LNCaP clone FGC (cell line): ENCODE data around the gene RAD51B.

Experiments used
- DNase-seq: peaks from one replicate; pipeline ENCODE4 v3.0.0-alpha.2; 2011; ENCODE audit warnings: low read depth
- H3K4me3 ChIP-seq: 2 replicates; pipeline ENCODE4 v1.5.1; 2011; ENCODE audit warnings: mild to moderate bottlenecking, low read depth, low read length, control low read depth
- TF ChIP-seq, protein P1 (sequence below): IDR thresholded peaks from 2 replicates; pipeline ENCODE4 v1.5.1; 2012; ENCODE audit warnings: mild to moderate bottlenecking; ENCODE audit not compliant: control insufficient read depth, insufficient read depth; ENCODE audit errors: extremely low read depth

Gene RAD51B

GRCh38 chr14:68519671-68520187 is 700.1 kb downstream of the RAD51B start:
- TF ChIP-seq, protein P1, sequence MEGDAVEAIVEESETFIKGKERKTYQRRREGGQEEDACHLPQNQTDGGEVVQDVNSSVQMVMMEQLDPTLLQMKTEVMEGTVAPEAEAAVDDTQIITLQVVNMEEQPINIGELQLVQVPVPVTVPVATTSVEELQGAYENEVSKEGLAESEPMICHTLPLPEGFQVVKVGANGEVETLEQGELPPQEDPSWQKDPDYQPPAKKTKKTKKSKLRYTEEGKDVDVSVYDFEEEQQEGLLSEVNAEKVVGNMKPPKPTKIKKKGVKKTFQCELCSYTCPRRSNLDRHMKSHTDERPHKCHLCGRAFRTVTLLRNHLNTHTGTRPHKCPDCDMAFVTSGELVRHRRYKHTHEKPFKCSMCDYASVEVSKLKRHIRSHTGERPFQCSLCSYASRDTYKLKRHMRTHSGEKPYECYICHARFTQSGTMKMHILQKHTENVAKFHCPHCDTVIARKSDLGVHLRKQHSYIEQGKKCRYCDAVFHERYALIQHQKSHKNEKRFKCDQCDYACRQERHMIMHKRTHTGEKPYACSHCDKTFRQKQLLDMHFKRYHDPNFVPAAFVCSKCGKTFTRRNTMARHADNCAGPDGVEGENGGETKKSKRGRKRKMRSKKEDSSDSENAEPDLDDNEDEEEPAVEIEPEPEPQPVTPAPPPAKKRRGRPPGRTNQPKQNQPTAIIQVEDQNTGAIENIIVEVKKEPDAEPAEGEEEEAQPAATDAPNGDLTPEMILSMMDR, result no peak
- H3K4me3 ChIP-seq, result no peak overlapping the region
- DNase-seq, result no peak

GRCh38 chr14:68520637-68521556 is 701.3 kb downstream of the RAD51B start:
- no peak for DNase-seq
- H3K4me3 ChIP-seq, result no peak overlapping the region
- TF ChIP-seq, protein P1, result no peak

DNA sequence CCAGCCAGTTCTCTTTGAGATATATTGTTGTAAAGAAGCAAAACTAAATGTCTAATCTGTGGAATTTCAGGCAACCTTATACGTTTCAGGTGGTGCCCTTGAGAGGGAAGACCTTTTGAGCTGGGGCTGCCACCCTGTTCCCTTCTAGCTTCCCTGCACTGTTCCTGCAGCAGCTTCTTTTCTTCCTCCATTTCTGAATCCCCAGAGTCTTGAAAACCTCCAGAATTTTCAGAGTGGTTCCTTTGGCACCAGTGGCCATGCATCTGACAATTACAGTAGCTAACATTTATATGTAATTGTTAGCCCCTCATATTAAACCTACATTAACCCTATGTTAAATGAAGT is 702.0 kb downstream of the RAD51B start:
- DNase-seq, result no peak
- TF ChIP-seq, protein P1, result no peak
- H3K4me3 ChIP-seq, result no peak overlapping the region

DNA sequence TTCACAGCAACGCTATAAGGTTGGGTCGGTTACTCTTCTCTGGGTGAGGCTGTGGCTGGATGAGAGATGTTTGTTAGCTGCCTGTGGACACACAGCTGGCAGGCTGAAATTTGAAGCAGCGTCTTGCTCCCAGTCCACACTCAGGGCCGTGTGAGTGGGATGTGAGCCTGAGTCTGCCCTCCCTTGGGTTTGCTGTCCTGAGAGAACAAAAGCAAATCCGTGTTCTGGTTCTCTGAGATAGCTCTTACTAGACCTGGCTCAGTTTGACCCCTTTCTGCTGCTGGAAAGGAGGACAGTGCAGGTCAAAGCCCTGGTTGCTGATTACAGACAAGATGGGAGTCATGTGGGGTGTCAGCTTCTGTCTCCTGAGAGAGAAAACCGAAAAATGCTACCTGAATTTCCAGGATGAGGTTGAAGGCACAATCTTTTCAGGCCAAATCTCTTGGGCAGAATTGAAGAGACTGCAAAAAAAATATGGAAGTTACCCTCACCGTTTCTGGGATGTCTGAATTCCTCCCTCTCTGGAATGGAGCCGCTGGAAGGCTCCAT is 702.5 kb downstream of the RAD51B start:
- TF ChIP-seq, protein P1, result no peak
- no peak for DNase-seq
- no peak overlapping the region for H3K4me3 ChIP-seq

DNA sequence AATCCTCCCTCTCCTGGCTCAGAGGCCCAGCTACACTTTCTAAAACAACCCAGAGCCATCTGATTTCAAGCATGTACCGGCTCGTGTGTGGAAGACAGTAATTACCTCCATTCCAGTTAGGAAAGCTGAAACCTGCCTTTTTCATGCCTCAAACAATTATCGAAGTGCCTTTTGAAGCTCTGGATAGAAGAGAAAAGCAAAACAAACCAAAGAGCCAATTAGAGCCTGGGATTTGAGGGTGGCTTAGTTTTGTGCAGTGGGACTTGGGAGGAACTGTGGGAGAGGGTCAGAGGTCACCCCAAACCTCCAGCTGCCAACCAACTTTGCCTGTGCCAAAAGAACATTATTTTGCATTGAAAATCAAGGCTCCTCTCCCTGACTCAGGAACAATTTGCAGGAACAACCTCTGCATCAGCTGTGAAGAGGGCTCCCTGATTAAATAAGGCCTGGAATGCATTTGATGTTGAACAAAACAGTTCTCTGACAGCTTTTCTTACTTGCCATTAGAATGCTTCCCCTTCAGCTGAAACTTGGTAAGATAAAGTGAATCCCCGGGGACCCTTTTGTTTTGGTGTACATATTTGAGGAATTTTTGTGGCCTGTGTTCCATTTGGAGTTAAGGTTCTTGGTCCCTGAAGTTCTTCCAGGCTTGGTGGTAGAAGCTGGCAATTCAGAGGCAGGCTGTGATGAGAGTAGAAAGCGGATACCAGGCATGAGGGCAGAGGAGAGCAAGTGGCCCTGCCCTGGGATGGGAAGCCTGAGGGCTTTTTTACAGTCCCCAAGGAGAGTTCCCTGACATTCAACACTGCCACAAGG is 703.1 kb downstream of the RAD51B start:
- H3K4me3 ChIP-seq, result no peak overlapping the region
- no peak for DNase-seq
- TF ChIP-seq, protein P1, result no peak

GRCh38 chr14:68523326-68523610 is 703.7 kb downstream of the RAD51B start:
- TF ChIP-seq, protein P1, result no peak
- H3K4me3 ChIP-seq, result no peak overlapping the region
- no peak for DNase-seq
